Thoracic aorta (tissue), 2 donors: ENCODE results near the gene USH2A. TPM values are rescaled to one million over a fixed set of nuclear protein-coding genes. Genes with fewer than 3 reads are reported as not detected.

ENCODE experiments used
- ATAC-seq: fragments of 150-250 bp; one replicate; pipeline ENCODE4 v1.8.0; 2017; ENCODE audit warnings: low read depth; ENCODE audit not compliant: insufficient number of reproducible peaks, low FRiP score
- DNase-seq: peaks from one replicate; pipeline ENCODE4 v3.0.0-alpha.2; 2020; ENCODE audit warnings: low spot score
- H3K27ac ChIP-seq, 2 donors: fragments of 200-600 bp; sonication (generic); 1 replicate in 1 of 2; 2 replicates in 1 of 2; pipeline ENCODE4 v1.5.1; 2016; ENCODE audit warnings: mild to moderate bottlenecking in 2 of 2, moderate library complexity in 2 of 2
- H3K27me3 ChIP-seq: fragments of 200-600 bp; sonication (generic); replicated peaks from 2 replicates; pipeline ENCODE4 v1.6.0; 2016; ENCODE audit warnings: mild to moderate bottlenecking; ENCODE audit not compliant: insufficient read depth
- H3K36me3 ChIP-seq: fragments of 200-600 bp; sonication (generic); one replicate; pipeline ENCODE4 v1.5.1; 2016
- H3K4me1 ChIP-seq, 2 donors: fragments of 200-600 bp; sonication (generic); 1 replicate in 1 of 2; 2 replicates in 1 of 2; pipeline versions ENCODE4 v1.5.1 to v1.6.0; 2016; ENCODE audit warnings: low read depth in 2 of 2, mild to moderate bottlenecking in 1 of 2; ENCODE audit not compliant: control insufficient read depth in 1 of 2
- H3K4me3 ChIP-seq: fragments of 200-600 bp; sonication (generic); 2 replicates; pipeline ENCODE4 v1.5.1; 2016; ENCODE audit warnings: mild to moderate bottlenecking
- H3K9me3 ChIP-seq: fragments of 200-600 bp; sonication (generic); 2 replicates; pipeline ENCODE4 v1.5.1; 2016
- CTCF ChIP-seq: fragments of 200-600 bp; sonication (generic); IDR thresholded peaks from one replicate; pipeline ENCODE4 v1.5.1; 2019; ENCODE audit warnings: antibody characterized with exemption
- total RNA-seq, 2 donors: library from RNA; depleted of rRNA; stranded (reverse); fragments of >200 nt; gene quantifications; one replicate each; pipeline versions ENCODE4 v1.1.0 to v1.2.3, GENCODE V29; 2016

Gene USH2A
- total RNA-seq, 2 donors from 2014 or later: not detected

DNA sequence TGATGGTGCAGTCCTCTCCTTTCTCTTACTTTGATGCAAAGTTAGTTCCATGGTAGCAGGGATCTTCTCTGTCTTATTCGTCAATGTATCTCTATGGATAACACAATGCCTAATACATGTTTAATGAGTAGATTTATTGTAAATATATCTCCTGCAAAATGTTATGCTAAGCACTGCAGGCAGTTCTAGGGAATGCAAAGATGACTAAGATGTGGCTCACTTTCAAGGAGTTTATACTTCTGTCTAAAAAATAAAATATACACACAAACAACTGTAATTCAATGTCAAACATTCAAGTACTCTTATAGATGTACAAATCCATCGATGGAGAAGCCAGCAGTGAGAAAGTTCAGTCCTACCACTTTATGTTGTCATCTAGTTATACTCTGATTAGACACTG lies 661.8 kb downstream of the USH2A start:
- Histone ChIP-seq H3K9me3 (no peaks in the 10 kb centered on the region), H3K36me3 (no peaks in the 10 kb centered on the region), H3K4me1 (no peaks in the 10 kb centered on the region), H3K27me3 (no peaks in the 10 kb centered on the region), H3K4me3 (no peak overlapping the region), H3K27ac (no peak overlapping the region)
- DNase-seq (no peak), ATAC-seq (no peak)
- TF ChIP-seq CTCF: no peak

DNA sequence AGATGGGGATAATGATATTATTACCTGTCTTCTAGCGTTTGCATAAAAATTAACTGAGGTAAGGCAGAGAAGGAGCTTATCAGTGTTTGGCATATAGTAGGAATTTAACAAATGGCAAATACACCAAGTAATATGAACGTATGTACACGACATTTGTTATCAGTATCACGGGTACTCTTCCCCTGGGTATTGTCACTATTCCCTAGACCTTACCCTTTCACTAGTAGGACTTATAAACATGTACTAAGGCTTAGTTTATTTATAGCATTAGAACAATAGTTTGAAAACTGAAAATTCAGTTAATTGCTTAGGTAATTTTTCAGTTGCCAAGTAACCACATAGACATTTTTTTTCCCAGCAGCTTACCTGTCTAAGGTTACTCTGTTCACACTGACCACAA lies 669.1 kb downstream of the USH2A start:
- Histone ChIP-seq H3K36me3 (no peaks in the 10 kb centered on the region), H3K9me3 (no peaks in the 10 kb centered on the region)

DNA sequence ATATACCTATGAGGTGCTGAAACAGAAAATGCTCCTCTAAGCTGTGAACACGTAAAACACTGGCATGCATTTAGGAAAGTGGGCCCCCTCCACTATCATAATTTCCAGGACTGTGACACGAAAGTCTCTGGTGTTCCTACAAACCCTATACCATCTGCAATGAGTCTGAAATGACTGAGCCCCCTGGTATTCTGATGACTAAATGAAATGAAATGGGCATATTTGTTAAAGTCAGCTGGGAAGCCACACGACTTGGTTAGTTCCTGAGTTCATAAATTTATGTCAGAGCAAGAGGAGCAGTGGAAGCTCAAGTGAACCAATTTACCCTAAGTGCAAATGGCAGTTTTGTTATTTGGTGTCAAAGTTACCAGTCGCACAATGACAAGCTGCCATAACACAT lies 673.8 kb downstream of the USH2A start:
- H3K27ac ChIP-seq: no peak overlapping the region
- H3K4me3 ChIP-seq: no peak overlapping the region
- no peak for DNase-seq
- H3K9me3 ChIP-seq: no peaks in the 10 kb centered on the region
- H3K4me1 ChIP-seq: no peaks in the 10 kb centered on the region
- no peak for ATAC-seq
- TF ChIP-seq CTCF: no peak
- H3K36me3 ChIP-seq: no peaks in the 10 kb centered on the region
- no peaks in the 10 kb centered on the region for H3K27me3 ChIP-seq

More for the DNA sequence above, 669.1 kb downstream of the USH2A start:
- no peak overlapping the region for H3K4me3 ChIP-seq
- H3K27me3 ChIP-seq: no peaks in the 10 kb centered on the region
- TF ChIP-seq CTCF: no peak
- no peak overlapping the region for H3K27ac ChIP-seq
- ATAC-seq (no peak), DNase-seq (no peak)
- no peaks in the 10 kb centered on the region for H3K4me1 ChIP-seq

- H3K9me3 ChIP-seq: no peaks in the 10 kb centered on the region
- DNase-seq: no peak
- H3K27ac ChIP-seq: no peak overlapping the region
- H3K36me3 ChIP-seq: no peaks in the 10 kb centered on the region
- no peak for TF ChIP-seq CTCF
- no peak for ATAC-seq
- H3K27me3 ChIP-seq: no peaks in the 10 kb centered on the region
- H3K4me1 ChIP-seq: no peaks in the 10 kb centered on the region
- no peak overlapping the region for H3K4me3 ChIP-seq
Observed at GRCh38 chr1:215748431-215748830, 674.8 kb downstream of the USH2A start.

- no peak for ATAC-seq
- Histone ChIP-seq H3K27ac (no peak overlapping the region), H3K4me1 (no peaks in the 10 kb centered on the region), H3K27me3 (no peaks in the 10 kb centered on the region), H3K36me3 (no peaks in the 10 kb centered on the region), H3K4me3 (no peak overlapping the region), H3K9me3 (no peaks in the 10 kb centered on the region)
- TF ChIP-seq CTCF: no peak
- no peak for DNase-seq
Observed at GRCh38 chr1:215744419-215744818, 678.8 kb downstream of the USH2A start.
